SK-N-MC (cell line): ENCODE measurements around the gene TMEM232.

Source experiments
- EZH2 ChIP-seq: fragments of 200-600 bp; sonication (generic); IDR thresholded peaks from one replicate; pipeline ENCODE4 v1.6.1; 2017; ENCODE audit warnings: antibody characterized with exemption
- POLR2AphosphoS5 ChIP-seq: IDR thresholded peaks from 2 replicates; pipeline ENCODE4 v1.6.1; 2012; ENCODE audit warnings: mild to moderate bottlenecking, low read depth, low read length, borderline replicate concordance

- no peak for TF ChIP-seq POLR2AphosphoS5
- no peak for TF ChIP-seq EZH2
These were observed 294.9 kb downstream of the TMEM232 start for GRCh38 chr5:110431603-110432002.
